DOHH2 (cell line): ENCODE data around the gene MYBPC3.

Experiments
- EZH2phosphoT487 ChIP-seq: fragments of 200-600 bp; sonication (generic); IDR thresholded peaks from 2 replicates; pipeline ENCODE4 v1.6.1; 2017; ENCODE audit warnings: borderline replicate concordance, mild to moderate bottlenecking, antibody characterized with exemption, low read length, moderate library complexity, mixed read lengths
- TF ChIP-seq, protein P1 (sequence below): fragments of 200-600 bp; sonication (generic); IDR thresholded peaks from one replicate; pipeline ENCODE4 v1.5.1; 2014; ENCODE audit warnings: antibody characterized with exemption, mild to moderate bottlenecking, low read depth, low read length; ENCODE audit not compliant: poor library complexity, severe bottlenecking

DNA sequence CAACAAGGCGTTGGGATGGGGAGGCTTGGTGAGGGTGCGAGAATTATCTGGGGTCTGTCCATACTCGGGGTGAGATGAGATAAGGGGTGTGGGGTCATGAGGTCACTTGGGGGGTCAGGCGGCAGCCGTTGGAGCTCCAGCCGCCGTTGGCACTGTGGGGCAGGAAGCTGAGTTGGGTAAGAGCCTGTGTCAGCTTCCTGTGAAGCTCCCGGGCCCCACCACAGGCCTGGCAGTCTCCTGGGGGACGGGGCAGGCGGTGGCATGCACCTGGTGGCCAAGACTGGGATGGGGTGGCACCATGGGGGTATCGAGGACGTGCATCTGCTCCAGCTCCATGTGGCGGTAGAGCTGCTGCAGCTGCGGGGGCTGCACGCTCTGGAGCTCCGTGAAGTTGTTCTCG is 7.1 kb upstream of the MYBPC3 start:
- TF ChIP-seq EZH2phosphoT487, result no peak
- TF ChIP-seq, protein P1, sequence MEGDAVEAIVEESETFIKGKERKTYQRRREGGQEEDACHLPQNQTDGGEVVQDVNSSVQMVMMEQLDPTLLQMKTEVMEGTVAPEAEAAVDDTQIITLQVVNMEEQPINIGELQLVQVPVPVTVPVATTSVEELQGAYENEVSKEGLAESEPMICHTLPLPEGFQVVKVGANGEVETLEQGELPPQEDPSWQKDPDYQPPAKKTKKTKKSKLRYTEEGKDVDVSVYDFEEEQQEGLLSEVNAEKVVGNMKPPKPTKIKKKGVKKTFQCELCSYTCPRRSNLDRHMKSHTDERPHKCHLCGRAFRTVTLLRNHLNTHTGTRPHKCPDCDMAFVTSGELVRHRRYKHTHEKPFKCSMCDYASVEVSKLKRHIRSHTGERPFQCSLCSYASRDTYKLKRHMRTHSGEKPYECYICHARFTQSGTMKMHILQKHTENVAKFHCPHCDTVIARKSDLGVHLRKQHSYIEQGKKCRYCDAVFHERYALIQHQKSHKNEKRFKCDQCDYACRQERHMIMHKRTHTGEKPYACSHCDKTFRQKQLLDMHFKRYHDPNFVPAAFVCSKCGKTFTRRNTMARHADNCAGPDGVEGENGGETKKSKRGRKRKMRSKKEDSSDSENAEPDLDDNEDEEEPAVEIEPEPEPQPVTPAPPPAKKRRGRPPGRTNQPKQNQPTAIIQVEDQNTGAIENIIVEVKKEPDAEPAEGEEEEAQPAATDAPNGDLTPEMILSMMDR, result no peak
